Smooth muscle cell of the pulmonary artery (primary cell): ENCODE data around the gene TFPT. TPM values are rescaled to one million over a fixed set of nuclear protein-coding genes. Genes with fewer than 3 reads are reported as not detected.

ENCODE experiments used
- total RNA-seq: library from RNA; depleted of rRNA; stranded (reverse); fragments of >200 nt; gene quantifications from 2 replicates; pipeline ENCODE4 v1.2.3, GENCODE V29; 2014

The TFPT gene
- total RNA-seq = 10.7 and 12.5 TPM in 2 replicates

GRCh38 chr19:54115109-54116063 is at the start of gene TFPT, which contains the start of gene PRPF31:
TSS of gene TFPT (minus strand) at chr19:54115657. CDS start at chr19:54115269, 388 bp downstream.
TSS of gene PRPF31 (plus strand) at chr19:54115754. CDS start at chr19:54118279, 2,525 bp downstream.

GRCh38 chr19:54159352-54160181 is 44.1 kb upstream of the TFPT start, which contains the start of gene LENG1:
TSS of gene LENG1 (minus strand) at chr19:54159721. CDS start at chr19:54159695, 26 bp downstream.

GRCh38 chr19:54137699-54138488 is 22.4 kb upstream of the TFPT start, which contains the start of gene CNOT3:
TSS of gene CNOT3 (plus strand) at chr19:54137762. CDS start at chr19:54142979, 5,217 bp downstream.

GRCh38 chr19:54102421-54103169 is 12.9 kb downstream of the TFPT start, which contains the start of gene NDUFA3:
TSS of gene NDUFA3 (plus strand) at chr19:54102855. CDS start at chr19:54102879, 24 bp downstream.

GRCh38 chr19:54100561-54100960 is 14.9 kb downstream of the TFPT start, which contains the start of gene OSCAR:
TSS of gene OSCAR (minus strand) at chr19:54100803. CDS start at chr19:54100792, 11 bp downstream.

GRCh38 chr19:54081032-54081431 is 34.4 kb downstream of the TFPT start, which contains the start of gene TARM1:
TSS of gene TARM1 (minus strand) at chr19:54081365. CDS start at chr19:54081340, 25 bp downstream.

GRCh38 chr19:54063350-54064116 is 51.9 kb downstream of the TFPT start, which contains the start of gene VSTM1:
TSS of gene VSTM1 (minus strand) at chr19:54063897. CDS start at chr19:54063777, 120 bp downstream.

Other genes starting within 250 kb of the TFPT start
- 24.2 and 42.8 TPM in 2 replicates for gene MYADM, start 247.8 kb downstream of the TFPT start, total RNA-seq
- 0.07 TPM in 1 of 2 replicates, not detected in the other for gene PRKCG, start 233.5 kb downstream of the TFPT start, total RNA-seq
- 1.7 and 7.2 TPM in 2 replicates for gene CACNG7, start 206.4 kb downstream of the TFPT start, total RNA-seq
- 0.20 and 0.76 TPM in 2 replicates for gene CACNG8, start 152.7 kb downstream of the TFPT start, total RNA-seq
- 0.13 and 0.43 TPM in 2 replicates for gene CACNG6, start 124.0 kb downstream of the TFPT start, total RNA-seq
- not detected in 2 replicates for gene VSTM1, start 51.8 kb downstream of the TFPT start, total RNA-seq
- not detected in 2 replicates for gene TARM1, start 34.3 kb downstream of the TFPT start, total RNA-seq
- 0.63 and 0.65 TPM in 2 replicates for gene OSCAR, start 14.9 kb downstream of the TFPT start, total RNA-seq
- 18.5 and 20.6 TPM in 2 replicates for gene NDUFA3, start 12.8 kb downstream of the TFPT start, total RNA-seq
- 54.5 and 55.6 TPM in 2 replicates for gene PRPF31, start 97 bp upstream of the TFPT start, total RNA-seq
- 11.3 and 14.1 TPM in 2 replicates for gene CNOT3, start 22.1 kb upstream of the TFPT start, total RNA-seq
- 3.1 and 3.5 TPM in 2 replicates for gene LENG1, start 44.1 kb upstream of the TFPT start, total RNA-seq
- 0.20 TPM in 1 of 2 replicates, not detected in the other for gene TMC4, start 57.5 kb upstream of the TFPT start, total RNA-seq
- gene MBOAT7, start 73.9 kb upstream of the TFPT start, total RNA-seq = 71.1 and 93.0 TPM in 2 replicates
- 55.4 and 69.3 TPM in 2 replicates for gene TSEN34, start 75.7 kb upstream of the TFPT start, total RNA-seq
- 1,505 and 1,870 TPM in 2 replicates for gene RPS9, start 85.2 kb upstream of the TFPT start, total RNA-seq
- not detected in 2 replicates for gene LILRB3, start 107.3 kb upstream of the TFPT start, total RNA-seq
- gene LILRA6, start 127.1 kb upstream of the TFPT start, total RNA-seq = not detected in 2 replicates
- gene LILRB5, start 141.6 kb upstream of the TFPT start, total RNA-seq = not detected in 2 replicates
- gene LILRB2, start 165.5 kb upstream of the TFPT start, total RNA-seq = not detected in 2 replicates
- gene LILRA5, start 197.5 kb upstream of the TFPT start, total RNA-seq = not detected in 2 replicates
- gene LILRA4, start 223.5 kb upstream of the TFPT start, total RNA-seq = not detected in 2 replicates
- not detected in 2 replicates for gene LAIR1, start 249.3 kb upstream of the TFPT start, total RNA-seq